HG02870 (cell line): ENCODE measurements around the gene GTPBP1.

Source experiments
- ATAC-seq: cut with Tn5 transposase; IDR thresholded peaks from one replicate; pipeline ENCODE4 v1.9.1; 2021; ENCODE audit warnings: mild to moderate bottlenecking, moderate library complexity; ENCODE audit not compliant: unreplicated experiment

Gene GTPBP1

GRCh38 chr22:38724926-38725571 lies 19.3 kb downstream of the GTPBP1 start:
- ATAC-seq: no peak

- ATAC-seq: no peak
These were observed 20.3 kb downstream of the GTPBP1 start for GRCh38 chr22:38725900-38726655.

GRCh38 chr22:38727123-38727522 lies 21.4 kb downstream of the GTPBP1 start:
- no peak for ATAC-seq

GRCh38 chr22:38727530-38728451 lies 22.0 kb downstream of the GTPBP1 start:
- ATAC-seq: no peak

- ATAC-seq: no peak
These were observed 23.4 kb downstream of the GTPBP1 start for GRCh38 chr22:38728871-38729796.

- ATAC-seq: no peak
These were observed 24.2 kb downstream of the GTPBP1 start for GRCh38 chr22:38729946-38730345.

DNA sequence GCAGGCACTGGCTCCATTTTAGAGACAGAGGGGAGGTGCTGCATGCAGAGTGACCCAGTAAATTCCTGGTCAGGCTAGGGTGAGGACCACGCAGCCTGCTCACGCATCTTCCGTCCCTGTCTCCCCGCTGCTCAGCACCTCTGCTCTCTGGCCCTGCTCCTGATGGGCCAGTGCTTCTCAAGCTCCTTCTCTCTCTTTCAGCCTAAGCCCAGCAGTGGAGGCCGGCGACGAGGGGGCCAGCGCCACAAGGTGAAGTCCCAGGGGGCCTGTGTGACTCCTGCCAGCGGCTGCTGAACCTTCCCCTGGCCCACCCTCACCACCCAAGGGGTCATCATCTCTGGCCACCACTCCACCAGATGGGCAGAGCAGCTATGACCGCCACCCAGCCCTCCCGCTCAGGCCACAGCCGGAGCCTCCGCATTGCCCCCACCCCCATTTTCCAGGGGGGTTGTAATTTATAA lies 24.7 kb downstream of the GTPBP1 start:
- no peak for ATAC-seq

- ATAC-seq: no peak
These were observed 26.0 kb downstream of the GTPBP1 start for GRCh38 chr22:38731703-38732161.

DNA sequence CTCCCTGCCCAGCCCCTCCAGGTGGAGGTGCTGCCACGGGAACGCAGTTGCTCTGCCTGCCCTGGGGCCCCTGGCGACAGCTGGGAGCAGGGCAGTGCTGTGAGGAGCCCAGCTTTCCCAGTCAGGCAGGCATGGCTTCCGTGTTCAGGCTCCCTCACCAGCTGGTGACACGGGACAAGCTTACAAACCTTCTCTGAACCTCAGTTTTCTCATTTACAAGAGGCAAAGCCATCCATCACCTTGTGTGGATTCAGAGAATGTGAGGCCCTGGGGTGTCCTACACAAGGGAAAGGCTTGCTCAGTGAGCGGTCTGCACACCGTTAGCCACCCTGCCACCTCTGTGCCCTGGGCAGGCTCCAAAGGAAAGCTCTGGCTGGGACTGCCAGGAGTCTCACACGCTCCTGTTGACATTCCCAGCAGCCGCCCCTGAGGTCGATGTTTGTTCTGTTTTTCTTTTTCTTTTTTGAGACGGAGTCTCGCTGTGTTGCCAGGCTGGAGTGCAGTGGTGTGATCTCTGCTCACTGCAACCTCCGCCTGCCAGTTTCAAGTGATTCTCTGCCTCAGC lies 26.6 kb downstream of the GTPBP1 start:
- ATAC-seq: no peak

- no peak for ATAC-seq
These were observed 27.6 kb downstream of the GTPBP1 start for GRCh38 chr22:38733329-38733723.

GRCh38 chr22:38733724-38734381 lies 28.1 kb downstream of the GTPBP1 start:
- ATAC-seq: no peak

GRCh38 chr22:38734421-38735100 lies 28.8 kb downstream of the GTPBP1 start:
- ATAC-seq: no peak

- no peak for ATAC-seq
These were observed 29.4 kb downstream of the GTPBP1 start for GRCh38 chr22:38735126-38735464.

DNA sequence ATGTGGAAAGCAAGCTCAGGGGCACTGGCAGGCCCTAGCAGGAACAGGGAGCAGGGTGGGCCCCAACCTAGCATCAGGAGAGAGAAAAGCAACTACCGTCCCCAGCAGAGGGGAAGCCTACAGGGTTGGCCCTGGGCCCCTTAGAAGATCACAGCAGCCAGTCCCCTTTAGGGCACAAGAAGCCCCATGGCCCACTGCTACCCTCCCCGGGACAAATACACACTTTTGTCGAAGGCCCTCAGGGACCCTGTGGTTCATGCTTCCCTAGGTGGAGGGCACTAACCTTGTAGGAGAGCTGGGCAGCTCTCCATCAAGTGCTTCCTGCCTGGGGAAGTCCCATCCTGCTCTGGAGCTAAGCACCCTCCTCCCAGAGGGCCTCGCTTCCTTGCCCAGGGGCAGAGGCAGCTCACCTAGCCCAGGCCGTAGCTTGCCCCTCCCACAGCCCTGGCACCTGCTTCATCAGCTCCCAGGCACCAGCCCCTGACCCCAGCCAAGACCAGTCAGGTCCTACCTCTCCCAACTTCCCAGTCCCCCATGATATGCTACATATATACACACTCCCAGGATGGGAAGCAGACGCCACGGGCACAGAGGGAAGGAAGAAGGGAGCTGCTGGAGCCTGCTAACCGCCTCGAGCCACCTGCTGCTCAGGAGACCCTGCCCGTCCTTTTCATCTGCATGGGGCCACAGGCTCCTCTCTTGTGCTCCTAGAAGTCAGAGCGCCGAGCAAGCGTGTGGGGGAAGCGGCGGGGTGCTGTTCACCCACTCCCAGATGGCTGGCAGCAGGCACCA lies 29.9 kb downstream of the GTPBP1 start:
- no peak for ATAC-seq

DNA sequence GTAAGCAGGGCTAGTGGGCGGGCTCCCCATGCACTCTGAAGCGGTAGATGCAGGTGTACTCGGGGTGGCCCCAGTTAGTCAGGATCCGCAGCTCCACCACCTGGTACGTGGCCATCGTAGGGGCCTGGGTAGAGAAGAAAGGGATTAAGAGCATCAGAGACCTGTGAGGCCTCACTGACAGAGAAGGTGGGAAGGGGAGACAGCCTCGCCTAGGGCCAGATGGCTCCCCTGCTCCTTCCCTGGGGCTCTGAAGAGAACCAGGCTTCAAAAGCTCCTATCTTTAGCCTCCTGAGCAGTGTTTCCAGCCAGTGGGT lies 30.5 kb downstream of the GTPBP1 start:
- ATAC-seq: no peak

- ATAC-seq: no peak
These were observed 31.7 kb downstream of the GTPBP1 start for GRCh38 chr22:38737302-38738060.

GRCh38 chr22:38738475-38739070 lies 32.8 kb downstream of the GTPBP1 start:
- ATAC-seq: no peak
